SK-N-MC (cell line): ENCODE measurements around the gene CTNNA2.

Experiments used
- EZH2 ChIP-seq: fragments of 200-600 bp; sonication (generic); IDR thresholded peaks from one replicate; pipeline ENCODE4 v1.6.1; 2017; ENCODE audit warnings: antibody characterized with exemption
- FOXP2 ChIP-seq: optimal IDR thresholded peaks from 2 replicates; pipeline ENCODE3; 2011; ENCODE audit warnings: mild to moderate bottlenecking, moderate library complexity; ENCODE audit not compliant: insufficient read depth; ENCODE audit errors: extremely low read length, control extremely low read depth
- POLR2AphosphoS5 ChIP-seq: IDR thresholded peaks from 2 replicates; pipeline ENCODE4 v1.6.1; 2012; ENCODE audit warnings: mild to moderate bottlenecking, low read depth, low read length, borderline replicate concordance

DNA sequence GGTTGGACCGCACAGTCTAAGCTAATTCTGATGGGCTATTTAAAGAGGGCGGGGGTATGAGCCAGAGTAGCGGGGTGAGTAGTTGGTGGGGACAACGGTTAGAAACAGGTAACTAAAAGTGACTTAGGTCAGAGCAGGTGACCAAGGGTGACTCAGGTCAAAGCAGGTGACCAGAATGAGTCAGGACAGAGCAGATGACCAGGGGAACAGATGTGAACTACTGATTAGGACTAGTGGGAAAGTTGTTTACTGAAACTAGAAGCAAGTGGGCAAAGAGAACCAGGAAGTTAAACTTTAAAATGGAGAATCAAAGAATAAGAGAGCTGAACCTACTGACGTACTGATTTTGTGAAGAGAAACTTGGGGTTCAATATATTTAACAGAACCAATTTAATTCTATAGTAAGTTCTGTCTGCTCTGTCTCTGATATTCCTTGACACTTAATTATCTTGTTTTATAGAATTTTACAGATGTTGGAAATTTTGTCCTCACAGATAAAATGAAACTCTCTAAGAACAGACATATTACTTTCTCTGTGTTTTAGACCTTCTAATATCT, 799.5 kb downstream of the CTNNA2 start:
- no peak for TF ChIP-seq EZH2
- no peak for TF ChIP-seq POLR2AphosphoS5
- no peak for TF ChIP-seq FOXP2
